Caco-2 (cell line): ENCODE measurements around the gene THBS2. TPM values are rescaled to one million over a fixed set of nuclear protein-coding genes. Genes with fewer than 3 reads are reported as not detected.

Experiments used
- BruUV-seq: library from RNA; stranded (reverse); fragments of 400-500 nt; replicated peaks from 2 replicates; lab custom pipeline; 2021; lab: Mats Ljungman, UMichigan
- CTCF ChIA-PET: fragments of 300-600 bp; sonication (Branson Sonifier 250); formaldehyde crosslinking; loops from one replicate; lab custom pipeline; 2022; ENCODE audit warnings: antibody characterized with exemption; lab: Charles Lee
- POLR2A ChIA-PET: fragments of 300-600 bp; sonication (Branson Sonifier 250); formaldehyde crosslinking; loops from one replicate; lab custom pipeline; 2022; ENCODE audit warnings: antibody characterized with exemption; lab: Charles Lee
- DNase-seq, 2 experiments: peaks; one replicate each; pipeline versions ENCODE4 v3.0.0 to v3.0.0-alpha.2; 2020 to 2022
- H3K27me3 ChIP-seq: replicated peaks from 2 replicates; pipeline ENCODE4 v1.6.0; 2011; ENCODE audit warnings: low read length; ENCODE audit not compliant: control insufficient read depth, insufficient read depth
- H3K36me3 ChIP-seq: 2 replicates; pipeline ENCODE4 v1.5.1; 2011; ENCODE audit warnings: low read length; ENCODE audit not compliant: control insufficient read depth, insufficient read depth
- H3K4me1 ChIP-seq: fragments of 250-450 bp; sonication (Bioruptor Pico); 2 replicates; pipeline ENCODE4 v1.5.1; 2020; ENCODE audit warnings: mild to moderate bottlenecking
- H3K4me3 ChIP-seq: 2 replicates; pipeline ENCODE4 v1.5.1; 2011; ENCODE audit warnings: low read depth, mild to moderate bottlenecking, control low read depth, low read length
- H3K9me3 ChIP-seq: fragments of 250-450 bp; sonication (Bioruptor Pico); 2 replicates; pipeline ENCODE4 v1.5.1; 2020; ENCODE audit warnings: mild to moderate bottlenecking, moderate library complexity
- H3K27ac Mint-ChIP-seq: one replicate; pipeline ENCODE4 v1.8.0; 2022; ENCODE audit warnings: mixed read lengths; ENCODE audit not compliant: unreplicated experiment
- H3K27me3 Mint-ChIP-seq: one replicate; pipeline ENCODE4 v1.8.0; 2022; ENCODE audit warnings: mixed read lengths; ENCODE audit not compliant: insufficient read depth, unreplicated experiment
- H3K36me3 Mint-ChIP-seq: one replicate; pipeline ENCODE4 v1.8.0; 2022; ENCODE audit warnings: mild to moderate bottlenecking, mixed read lengths; ENCODE audit not compliant: insufficient read depth, unreplicated experiment
- H3K4me1 Mint-ChIP-seq: one replicate; pipeline ENCODE4 v1.8.0; 2022; ENCODE audit warnings: low read depth, mixed read lengths; ENCODE audit not compliant: unreplicated experiment
- H3K4me3 Mint-ChIP-seq: one replicate; pipeline ENCODE4 v1.8.0; 2022; ENCODE audit warnings: mild to moderate bottlenecking, moderate library complexity, mixed read lengths; ENCODE audit not compliant: unreplicated experiment
- H3K9me3 Mint-ChIP-seq: one replicate; pipeline ENCODE4 v1.8.0; 2022; ENCODE audit warnings: mixed read lengths; ENCODE audit not compliant: unreplicated experiment
- intact Hi-C: fragments of 100-400 bp; cut with micrococcal nuclease; formaldehyde crosslinking; loops from one replicate; pipeline ENCODE4 v1.10.0; 2022; ENCODE audit not compliant: unreplicated experiment
- total RNA-seq: library from RNA; stranded (reverse); gene quantifications from 2 replicates; pipeline ENCODE4 v1.2.3, GENCODE V29; 2022
- TF ChIP-seq, protein P1 (sequence below), 2 experiments: fragments of 200-600 bp in 1 of 2; IDR thresholded peaks; 1 replicate in 1 of 2; 2 replicates in 1 of 2; pipeline versions ENCODE4 v1.5.1 to v1.8.0; 2011 to 2022; ENCODE audit warnings: antibody characterized with exemption in 1 of 2, control low read depth in 1 of 2, inconsistent platforms in 1 of 2, low read depth in 1 of 2, low read length in 1 of 2, mild to moderate bottlenecking in 1 of 2, moderate library complexity in 1 of 2; ENCODE audit not compliant: insufficient read depth in 1 of 2, severe bottlenecking in 1 of 2, unreplicated experiment in 1 of 2

Gene THBS2
- total RNA-seq, 1 experiment from 2014 or later, result 0.07 TPM

DNA sequence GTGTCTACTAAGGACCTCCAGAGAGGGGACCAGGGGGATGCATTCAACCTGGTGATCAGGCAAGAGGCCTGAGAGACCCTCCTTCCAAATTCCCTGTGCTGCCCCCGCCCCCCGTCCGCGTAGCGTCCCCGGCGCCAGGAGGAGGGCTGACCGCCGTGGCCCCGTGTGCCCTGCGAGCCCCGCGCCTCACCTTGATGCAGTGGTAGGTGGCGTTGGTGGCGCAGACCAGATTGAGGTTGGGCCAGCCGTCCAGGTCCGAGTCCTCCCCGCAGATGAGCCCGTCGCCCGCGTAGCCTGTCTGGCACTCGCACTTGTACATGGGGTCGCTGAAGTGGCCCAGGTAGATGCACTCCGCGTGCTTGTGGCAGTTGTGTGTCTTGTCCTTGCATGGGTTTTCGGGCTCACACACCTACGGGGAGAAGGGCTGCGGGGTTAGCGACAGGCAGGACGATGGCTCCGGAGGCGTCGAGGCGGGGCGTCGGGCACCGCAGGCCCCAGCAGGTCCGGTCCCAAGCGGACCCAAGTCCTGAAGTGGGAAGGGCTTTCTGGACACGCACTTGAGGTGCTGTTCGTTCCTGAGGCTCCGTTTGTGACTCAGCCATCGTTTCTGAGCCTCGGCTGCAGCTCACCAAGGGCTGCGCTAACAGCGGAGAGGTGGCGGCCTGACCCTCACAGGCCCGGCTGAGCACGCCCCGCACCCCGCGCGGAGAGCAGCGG, 21.7 kb downstream of the THBS2 start:
- H3K9me3 ChIP-seq, result 0 out of 2 replicates have a peak, but pooled peaks cover 4% of the 10 kb centered on the region
- Mint-ChIP-seq H3K36me3 (peaks cover 4% of the 10 kb centered on the region), H3K27me3 (no peaks in the 10 kb centered on the region), H3K4me3 (no peak overlapping the region), H3K9me3 (peaks cover 31% of the 10 kb centered on the region), H3K27ac (no peak overlapping the region), H3K4me1 (no peaks in the 10 kb centered on the region)
- H3K4me1 ChIP-seq, result no peaks in the 10 kb centered on the region
- no peak for DNase-seq
- ChIA-PET POLR2A (no interaction called here), CTCF (no interaction called here)
- TF ChIP-seq, protein P1, sequence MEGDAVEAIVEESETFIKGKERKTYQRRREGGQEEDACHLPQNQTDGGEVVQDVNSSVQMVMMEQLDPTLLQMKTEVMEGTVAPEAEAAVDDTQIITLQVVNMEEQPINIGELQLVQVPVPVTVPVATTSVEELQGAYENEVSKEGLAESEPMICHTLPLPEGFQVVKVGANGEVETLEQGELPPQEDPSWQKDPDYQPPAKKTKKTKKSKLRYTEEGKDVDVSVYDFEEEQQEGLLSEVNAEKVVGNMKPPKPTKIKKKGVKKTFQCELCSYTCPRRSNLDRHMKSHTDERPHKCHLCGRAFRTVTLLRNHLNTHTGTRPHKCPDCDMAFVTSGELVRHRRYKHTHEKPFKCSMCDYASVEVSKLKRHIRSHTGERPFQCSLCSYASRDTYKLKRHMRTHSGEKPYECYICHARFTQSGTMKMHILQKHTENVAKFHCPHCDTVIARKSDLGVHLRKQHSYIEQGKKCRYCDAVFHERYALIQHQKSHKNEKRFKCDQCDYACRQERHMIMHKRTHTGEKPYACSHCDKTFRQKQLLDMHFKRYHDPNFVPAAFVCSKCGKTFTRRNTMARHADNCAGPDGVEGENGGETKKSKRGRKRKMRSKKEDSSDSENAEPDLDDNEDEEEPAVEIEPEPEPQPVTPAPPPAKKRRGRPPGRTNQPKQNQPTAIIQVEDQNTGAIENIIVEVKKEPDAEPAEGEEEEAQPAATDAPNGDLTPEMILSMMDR (IDR thresholded peaks at IDR 0.05; ENCODE audit: insufficient read depth in 1 of 2, low read depth in 1 of 2, low read length in 1 of 2, severe bottlenecking in 1 of 2, unreplicated experiment in 1 of 2), result no peak
- no TSS peak for BruUV-seq
- no peaks in the 10 kb centered on the region for H3K27me3 ChIP-seq
- H3K36me3 ChIP-seq, result no peaks in the 10 kb centered on the region
- intact Hi-C loops, result no loop called here
- H3K4me3 ChIP-seq, result no peak overlapping the region

DNA sequence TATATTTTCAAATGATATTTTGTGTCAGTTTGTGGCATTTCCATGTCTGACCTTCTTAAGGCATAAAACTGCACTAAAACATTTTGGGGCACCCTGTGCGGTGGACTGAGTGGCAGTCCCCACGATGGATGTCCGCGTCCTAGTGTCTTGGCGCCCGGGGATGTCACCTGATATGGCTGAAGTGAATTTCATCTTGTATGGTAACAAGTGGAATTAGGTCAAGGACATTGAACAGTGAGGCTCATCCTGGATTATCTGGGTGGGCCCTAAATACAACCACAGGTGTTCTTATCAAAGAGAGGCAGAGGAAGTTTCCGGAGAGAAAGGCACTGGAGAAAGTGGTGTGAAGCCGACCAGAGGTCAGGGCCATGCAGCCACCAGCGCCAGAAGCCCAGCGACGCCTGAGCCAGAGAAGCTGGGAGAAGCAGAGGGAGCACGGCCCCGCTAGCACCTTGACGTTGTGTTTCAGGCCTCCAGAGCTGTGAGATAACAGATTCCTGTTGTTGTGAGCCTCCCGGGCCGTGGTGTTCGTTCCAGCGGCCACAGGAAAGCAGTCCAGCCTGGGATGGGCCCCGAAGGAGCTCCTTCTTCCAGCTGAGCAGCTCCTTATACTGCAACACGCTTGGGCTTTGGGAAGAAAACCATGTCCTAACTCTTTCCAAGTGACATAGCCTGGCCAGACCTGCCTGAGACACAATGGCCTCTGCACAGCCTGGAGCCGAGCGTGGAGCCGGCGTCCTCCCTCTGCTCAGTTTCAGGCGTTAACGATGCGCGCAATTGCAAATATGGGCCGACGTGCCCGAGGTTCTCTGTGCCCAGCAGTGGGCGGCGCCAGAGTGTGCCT, 22.5 kb downstream of the THBS2 start:
- no peaks in the 10 kb centered on the region for H3K27me3 Mint-ChIP-seq
- ChIA-PET POLR2A (no interaction called here), CTCF (interaction anchor here (0.5 kb wide), 1 partner anchor 18 kb away, joined by 3 read pairs; no protein-coding TSS in a partner anchor)
- intact Hi-C loops, result no loop called here
- H3K9me3 ChIP-seq, result 0 out of 2 replicates have a peak, but pooled peaks cover 4% of the 10 kb centered on the region
- TF ChIP-seq, protein P1 (IDR thresholded peaks at IDR 0.05; ENCODE audit: insufficient read depth in 1 of 2, low read depth in 1 of 2, low read length in 1 of 2, severe bottlenecking in 1 of 2, unreplicated experiment in 1 of 2), result no peak
- H3K9me3 Mint-ChIP-seq, result peaks cover 31% of the 10 kb centered on the region
- no peak for DNase-seq
- H3K36me3 ChIP-seq, result no peaks in the 10 kb centered on the region
- H3K4me1 Mint-ChIP-seq, result no peaks in the 10 kb centered on the region
- H3K4me1 ChIP-seq, result no peaks in the 10 kb centered on the region
- peaks cover 4% of the 10 kb centered on the region for H3K36me3 Mint-ChIP-seq
- no peak overlapping the region for H3K27ac Mint-ChIP-seq
- H3K27me3 ChIP-seq, result no peaks in the 10 kb centered on the region
- H3K4me3 Mint-ChIP-seq, result no peak overlapping the region
- BruUV-seq, result no TSS peak
- H3K4me3 ChIP-seq, result no peak overlapping the region

DNA sequence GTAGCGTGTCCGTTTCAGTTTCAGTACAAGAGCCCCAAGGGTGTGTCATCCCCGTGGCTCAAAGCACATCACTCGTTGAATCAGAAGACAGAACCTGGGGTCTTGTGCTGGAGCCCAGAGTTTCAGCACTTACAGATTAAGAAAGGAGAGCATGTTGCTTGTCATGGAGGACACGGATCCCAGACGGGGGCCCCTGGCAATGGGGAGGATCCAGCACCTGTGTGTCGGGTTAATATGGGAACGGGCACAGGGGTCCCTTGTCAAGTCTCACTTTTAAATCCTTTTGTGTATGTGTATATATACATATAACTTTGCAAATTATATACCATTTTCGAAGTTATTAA, 23.4 kb downstream of the THBS2 start:
- Histone ChIP-seq H3K27me3 (no peaks in the 10 kb centered on the region), H3K4me3 (no peak overlapping the region), H3K4me1 (no peaks in the 10 kb centered on the region), H3K36me3 (no peaks in the 10 kb centered on the region), H3K9me3 (0 out of 2 replicates have a peak, but pooled peaks cover 4% of the 10 kb centered on the region)
- no peaks in the 10 kb centered on the region for H3K4me1 Mint-ChIP-seq
- H3K9me3 Mint-ChIP-seq, result peaks cover 23% of the 10 kb centered on the region
- TF ChIP-seq, protein P1 (IDR thresholded peaks at IDR 0.05; ENCODE audit: insufficient read depth in 1 of 2, low read depth in 1 of 2, low read length in 1 of 2, severe bottlenecking in 1 of 2, unreplicated experiment in 1 of 2), result no peak
- no peaks in the 10 kb centered on the region for H3K27me3 Mint-ChIP-seq
- H3K27ac Mint-ChIP-seq, result no peak overlapping the region
- no peak overlapping the region for H3K4me3 Mint-ChIP-seq
- intact Hi-C loops, result no loop called here
- ChIA-PET POLR2A (no interaction called here), CTCF (no interaction called here)
- no TSS peak for BruUV-seq
- peaks cover 4% of the 10 kb centered on the region for H3K36me3 Mint-ChIP-seq
- no peak for DNase-seq
